GM12873 (cell line): Measurements from ENCODE around the gene GLRX2.

Experiments
- CTCF ChIP-seq: IDR thresholded peaks from 2 replicates; pipeline ENCODE4 v1.5.1; 2012; ENCODE audit warnings: low read depth, mild to moderate bottlenecking, moderate library complexity, low read length, control low read depth; ENCODE audit not compliant: insufficient read depth; ENCODE audit errors: missing control alignments

GLRX2 gene

GRCh38 chr1:193109619-193110018 is 4.4 kb upstream of the GLRX2 start:
- no peak for TF ChIP-seq CTCF

- TF ChIP-seq CTCF = no peak
Measured at GRCh38 chr1:193108471-193108870, 3.3 kb upstream of the GLRX2 start.

DNA sequence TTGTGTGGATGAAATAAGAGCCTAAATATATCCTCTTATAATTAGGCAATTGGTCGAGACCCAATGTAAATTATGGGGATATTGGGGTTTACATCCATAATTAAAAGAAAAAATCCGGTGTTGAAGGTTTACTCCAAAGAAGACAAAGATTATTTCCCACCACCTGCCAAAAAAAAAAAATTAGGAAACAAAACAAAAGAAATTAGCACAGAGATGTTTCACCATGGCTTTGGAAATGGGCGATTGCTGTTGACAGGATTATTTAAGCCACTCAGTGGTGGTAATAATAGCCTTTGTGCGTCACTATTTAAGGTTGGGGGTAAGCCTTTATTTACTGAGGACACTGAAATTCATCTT is 585 bp upstream of the GLRX2 start:
- no peak for TF ChIP-seq CTCF

DNA sequence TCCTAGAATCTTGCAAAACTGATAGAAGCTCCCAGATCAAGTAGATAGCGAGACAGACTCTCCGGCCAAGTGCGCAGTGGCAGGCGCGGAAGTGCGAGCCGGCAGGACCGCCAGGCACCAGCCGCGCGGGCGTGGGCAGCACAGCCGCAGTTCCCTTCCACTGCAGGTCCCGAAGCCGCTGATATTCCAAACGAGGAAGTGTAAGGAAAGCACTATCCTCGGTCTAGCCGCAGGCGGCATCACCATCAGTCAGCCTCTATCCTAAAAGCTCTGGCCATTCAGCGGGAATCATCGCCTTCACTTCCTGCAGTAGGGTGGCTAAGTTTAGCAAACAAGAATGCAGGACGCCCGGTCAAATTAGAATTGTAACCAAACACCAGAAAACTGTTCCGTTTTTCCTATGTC is 710 bp downstream of the GLRX2 start:
- TF ChIP-seq CTCF = no peak

GRCh38 chr1:193103759-193104501 is 1.3 kb downstream of the GLRX2 start:
- no peak for TF ChIP-seq CTCF

GRCh38 chr1:193102662-193103061 is 2.6 kb downstream of the GLRX2 start:
- no peak for TF ChIP-seq CTCF

GRCh38 chr1:193094112-193094511 is 11.1 kb downstream of the GLRX2 start:
- no peak for TF ChIP-seq CTCF

GRCh38 chr1:193090865-193091264 is 14.3 kb downstream of the GLRX2 start:
- TF ChIP-seq CTCF = no peak
